SK-N-SH (cell line): ENCODE data around the gene OVOL1. TPM values are rescaled to one million over a fixed set of nuclear protein-coding genes. Genes with fewer than 3 reads are reported as not detected.

Experiments
- CTCF ChIA-PET: fragments of 300-600, 350-600 bp; formaldehyde crosslinking; extraction: SDS; loops from one replicate; lab custom pipeline; 2021; lab: Yijun Ruan, JAX
- POLR2A ChIA-PET: fragments of 350-600 bp; sonication (Branson Sonifier 250); formaldehyde crosslinking; extraction: SDS; loops from one replicate; lab custom pipeline; 2020; ENCODE audit warnings: antibody characterized with exemption, inconsistent platforms; lab: Yijun Ruan, JAX
- DNase-seq: peaks from one replicate; pipeline ENCODE4 v3.0.0; 2012
- H2AFZ ChIP-seq: fragments of 200-600 bp; sonication (generic); 2 replicates; pipeline ENCODE4 v1.8.1; 2016; ENCODE audit warnings: antibody characterized with exemption, mild to moderate bottlenecking, low read depth
- H3F3A ChIP-seq: fragments of 200-600 bp; sonication (generic); replicated peaks from 2 replicates; pipeline ENCODE3; 2016; ENCODE audit warnings: antibody characterized with exemption, mild to moderate bottlenecking; ENCODE audit not compliant: insufficient read depth
- H3K27ac ChIP-seq, 2 experiments: fragments of 200-500 bp in 1 of 2; fragments of 200-600 bp in 1 of 2; sonication (Bioruptor generic) in 1 of 2; sonication (generic), shearing (Covaris generic) in 1 of 2; 2 replicates each; pipeline versions ENCODE4 v1.5.1 to v1.6.1; 2014 to 2016; ENCODE audit warnings: low read depth in 2 of 2, inconsistent platforms in 1 of 2, low read length in 1 of 2, mild to moderate bottlenecking in 1 of 2, mixed read lengths in 1 of 2
- H3K27me3 ChIP-seq: fragments of 200-600 bp; sonication (generic), shearing (Covaris generic); 2 replicates; pipeline ENCODE4 v1.6.1; 2016; ENCODE audit warnings: mixed run types; ENCODE audit not compliant: insufficient read depth
- H3K36me3 ChIP-seq, 2 experiments: fragments of 200-500 bp in 1 of 2; fragments of 200-600 bp in 1 of 2; sonication (Bioruptor generic) in 1 of 2; sonication (generic) in 1 of 2; replicated peaks in 1 of 2; 2 replicates each; pipeline versions ENCODE3 to v1.5.1; 2014 to 2016; ENCODE audit warnings: low read length in 1 of 2, mild to moderate bottlenecking in 1 of 2; ENCODE audit not compliant: insufficient read depth in 2 of 2, control insufficient read depth in 1 of 2
- H3K4me1 ChIP-seq, 2 experiments: fragments of 200-500 bp in 1 of 2; fragments of 200-600 bp in 1 of 2; sonication (Bioruptor generic) in 1 of 2; sonication (generic), shearing (Covaris generic) in 1 of 2; 2 replicates each; pipeline versions ENCODE4 v1.5.1 to v1.6.1; 2014 to 2016; ENCODE audit warnings: low read depth in 1 of 2, low read length in 1 of 2, mixed run types in 1 of 2; ENCODE audit not compliant: insufficient read depth in 2 of 2, control insufficient read depth in 1 of 2
- H3K4me2 ChIP-seq: fragments of 200-600 bp; sonication (generic), shearing (Covaris generic); 2 replicates; pipeline ENCODE4 v1.6.1; 2017; ENCODE audit warnings: mixed run types
- H3K4me3 ChIP-seq, 2 experiments: fragments of 200-500 bp in 1 of 2; fragments of 200-600 bp in 1 of 2; sonication (Bioruptor generic) in 1 of 2; sonication (generic), shearing (Covaris generic) in 1 of 2; 2 replicates each; pipeline versions ENCODE4 v1.5.1 to v1.8.1; 2014 to 2016; ENCODE audit warnings: low read depth in 2 of 2, inconsistent platforms in 1 of 2, low read length in 1 of 2, mild to moderate bottlenecking in 1 of 2, mixed read lengths in 1 of 2, moderate library complexity in 1 of 2
- H3K79me2 ChIP-seq: fragments of 200-600 bp; sonication (generic); 2 replicates; pipeline ENCODE4 v1.8.1; 2017; ENCODE audit warnings: mild to moderate bottlenecking; ENCODE audit not compliant: insufficient read depth
- H3K9ac ChIP-seq: fragments of 200-600 bp; sonication (generic); 2 replicates; pipeline ENCODE4 v1.6.1; 2017; ENCODE audit warnings: mixed run types
- H3K9me2 ChIP-seq: fragments of 200-600 bp; sonication (generic); 2 replicates; pipeline ENCODE4 v1.6.1; 2017; ENCODE audit warnings: mixed run types
- H3K9me3 ChIP-seq: fragments of 200-600 bp; sonication (generic); 2 replicates; pipeline ENCODE4 v1.6.1; 2017; ENCODE audit warnings: mixed run types, mild to moderate bottlenecking, moderate library complexity
- H4K20me1 ChIP-seq: fragments of 200-600 bp; sonication (generic); 2 replicates; pipeline ENCODE4 v1.6.1; 2017; ENCODE audit warnings: mild to moderate bottlenecking, mixed run types; ENCODE audit not compliant: insufficient read depth
- EP300 ChIP-seq, 2 experiments: IDR thresholded peaks; 2 replicates each; pipeline versions ENCODE4 v1.4.0 to v1.6.1; 2012; ENCODE audit warnings: borderline replicate concordance in 1 of 2, low read depth in 1 of 2, low read length in 1 of 2
- FOSL2 ChIP-seq: IDR thresholded peaks from 2 replicates; pipeline ENCODE4 v1.4.0; 2012; ENCODE audit warnings: low read depth, mild to moderate bottlenecking, moderate library complexity, borderline replicate concordance
- FOXJ3 ChIP-seq: sonication (generic); formaldehyde crosslinking; IDR thresholded peaks from 2 replicates; pipeline ENCODE4 v1.5.1; 2020; ENCODE audit warnings: mild to moderate bottlenecking, missing genetic modification reagents
- FOXM1 ChIP-seq: IDR thresholded peaks from 2 replicates; pipeline ENCODE4 v1.4.0; 2012; ENCODE audit warnings: low read depth, mild to moderate bottlenecking
- GABPA ChIP-seq: IDR thresholded peaks from 2 replicates; pipeline ENCODE4 v1.4.0; 2012; ENCODE audit warnings: low read depth, mild to moderate bottlenecking
- JUND ChIP-seq: IDR thresholded peaks from 2 replicates; pipeline ENCODE4 v1.4.0; 2012
- MEF2A ChIP-seq: IDR thresholded peaks from 2 replicates; pipeline ENCODE4 v1.4.0; 2012; ENCODE audit warnings: low read depth, borderline replicate concordance
- NFIC ChIP-seq: IDR thresholded peaks from 2 replicates; pipeline ENCODE4 v1.4.0; 2012; ENCODE audit warnings: borderline replicate concordance
- POLR2AphosphoS5 ChIP-seq: IDR thresholded peaks from 2 replicates; pipeline ENCODE4 v1.6.1; 2012; ENCODE audit warnings: low read depth, low read length
- RCOR1 ChIP-seq: fragments of 150-350 bp; IDR thresholded peaks from 2 replicates; pipeline ENCODE4 v1.6.1; 2017; ENCODE audit warnings: antibody characterized with exemption, low read length
- RFX5 ChIP-seq: IDR thresholded peaks from 2 replicates; pipeline ENCODE4 v1.6.1; 2012; ENCODE audit warnings: mild to moderate bottlenecking, improper control_type of control experiment, low read length
- RXRA ChIP-seq: IDR thresholded peaks from 2 replicates; pipeline ENCODE4 v1.4.0; 2012; ENCODE audit warnings: low read depth, mild to moderate bottlenecking, borderline replicate concordance
- SIN3A ChIP-seq: IDR thresholded peaks from 2 replicates; pipeline ENCODE4 v1.6.1; 2012; ENCODE audit warnings: low read depth, mild to moderate bottlenecking, low read length, moderate library complexity, borderline replicate concordance
- SMC3 ChIP-seq: IDR thresholded peaks from 2 replicates; pipeline ENCODE4 v1.6.1; 2012; ENCODE audit warnings: low read depth, low read length, improper control_type of control experiment
- TAF1 ChIP-seq: IDR thresholded peaks from 2 replicates; pipeline ENCODE4 v1.6.1; 2012; ENCODE audit warnings: low read depth, mild to moderate bottlenecking, low read length, moderate library complexity, borderline replicate concordance
- TCF12 ChIP-seq: IDR thresholded peaks from 2 replicates; pipeline ENCODE4 v1.4.0; 2012
- WGBS: methylation state at CpG from one replicate; pipeline ENCODE4 v1.1.6; 2017; ENCODE audit warnings: low lambda C conversion rate; 5-methylcytosine and 5-hydroxymethylcytosine counted together
- polyA plus RNA-seq, 3 experiments: library from polyadenylated mRNA; depleted of rRNA; stranded (reverse); fragments of >200 nt; gene quantifications; 2 replicates each; pipeline ENCODE4 v1.2.3, GENCODE V29; 2012
- TF ChIP-seq, protein P1 (sequence below): fragments of 150-350 bp; IDR thresholded peaks from 2 replicates; pipeline ENCODE4 v1.6.1; 2016; ENCODE audit warnings: mild to moderate bottlenecking, low read depth, low read length
- TF ChIP-seq, protein P2 (sequence below): fragments of 150-350 bp; IDR thresholded peaks from 2 replicates; pipeline ENCODE4 v1.6.1; 2017; ENCODE audit warnings: antibody characterized with exemption, low read length, low read depth, borderline replicate concordance
- TF ChIP-seq, protein P3 (sequence below): IDR thresholded peaks from 2 replicates; pipeline ENCODE4 v1.4.0; 2012; ENCODE audit warnings: low read depth, borderline replicate concordance
- TF ChIP-seq, protein P4 (sequence below): IDR thresholded peaks from 2 replicates; pipeline ENCODE4 v1.4.0; 2012; ENCODE audit warnings: low read depth, borderline replicate concordance

Gene OVOL1
- polyA plus RNA-seq, 1 of the 3 experiments (the other 2 are of a cell fraction) = not detected

DNA sequence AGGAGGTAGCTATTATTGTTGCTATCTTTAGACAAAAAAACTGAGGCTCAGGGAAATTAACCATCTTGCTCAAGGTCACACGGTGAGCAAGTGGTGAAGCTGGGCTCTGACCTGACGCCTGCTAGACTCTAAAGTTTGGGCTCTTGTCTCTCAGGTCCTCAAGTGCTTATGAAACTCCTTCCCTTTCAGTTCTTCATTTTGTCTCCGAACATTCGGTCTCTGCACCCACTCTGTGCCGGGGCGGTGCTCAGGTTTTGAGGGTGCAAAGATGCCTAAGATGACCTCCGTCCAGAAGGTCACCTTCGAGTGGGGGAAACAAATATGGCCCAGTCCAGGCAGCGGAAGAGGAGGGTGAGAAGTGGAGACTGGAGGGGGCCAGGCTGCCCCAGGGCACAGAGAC, 16.0 kb downstream of the OVOL1 start:
- Histone ChIP-seq H3K9ac (no peak overlapping the region), H3K27ac (no peak overlapping the region), H3K4me3 (no peak overlapping the region), H3K9me2 (no peaks in the 10 kb centered on the region), H4K20me1 (no peaks in the 10 kb centered on the region), H3F3A (no peaks in the 10 kb centered on the region), H3K4me1 (no peaks in the 10 kb centered on the region), H3K4me2 (no peak overlapping the region), H3K36me3 (no peaks in the 10 kb centered on the region), H3K79me2 (no peaks in the 10 kb centered on the region), H3K27me3 (peaks cover 39% of the 10 kb centered on the region; the same call in 1 of the 2 replicates), H2AFZ (no peak overlapping the region), H3K9me3 (no peaks in the 10 kb centered on the region)
- TF ChIP-seq, protein P1, sequence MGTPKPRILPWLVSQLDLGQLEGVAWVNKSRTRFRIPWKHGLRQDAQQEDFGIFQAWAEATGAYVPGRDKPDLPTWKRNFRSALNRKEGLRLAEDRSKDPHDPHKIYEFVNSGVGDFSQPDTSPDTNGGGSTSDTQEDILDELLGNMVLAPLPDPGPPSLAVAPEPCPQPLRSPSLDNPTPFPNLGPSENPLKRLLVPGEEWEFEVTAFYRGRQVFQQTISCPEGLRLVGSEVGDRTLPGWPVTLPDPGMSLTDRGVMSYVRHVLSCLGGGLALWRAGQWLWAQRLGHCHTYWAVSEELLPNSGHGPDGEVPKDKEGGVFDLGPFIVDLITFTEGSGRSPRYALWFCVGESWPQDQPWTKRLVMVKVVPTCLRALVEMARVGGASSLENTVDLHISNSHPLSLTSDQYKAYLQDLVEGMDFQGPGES = no peak
- CTCF ChIA-PET = interaction anchor here (0.6 to 19.1 kb wide), 8 partner anchors 12 to 91 kb away, joined by 3 to 152 read pairs (median 7); partner anchors contain the start of genes AP5B1 and KAT5
- 50% methylated on average over 9 of the region's 9 CpGs for WGBS
- POLR2A ChIA-PET = no interaction called here
- no peak for DNase-seq

DNA sequence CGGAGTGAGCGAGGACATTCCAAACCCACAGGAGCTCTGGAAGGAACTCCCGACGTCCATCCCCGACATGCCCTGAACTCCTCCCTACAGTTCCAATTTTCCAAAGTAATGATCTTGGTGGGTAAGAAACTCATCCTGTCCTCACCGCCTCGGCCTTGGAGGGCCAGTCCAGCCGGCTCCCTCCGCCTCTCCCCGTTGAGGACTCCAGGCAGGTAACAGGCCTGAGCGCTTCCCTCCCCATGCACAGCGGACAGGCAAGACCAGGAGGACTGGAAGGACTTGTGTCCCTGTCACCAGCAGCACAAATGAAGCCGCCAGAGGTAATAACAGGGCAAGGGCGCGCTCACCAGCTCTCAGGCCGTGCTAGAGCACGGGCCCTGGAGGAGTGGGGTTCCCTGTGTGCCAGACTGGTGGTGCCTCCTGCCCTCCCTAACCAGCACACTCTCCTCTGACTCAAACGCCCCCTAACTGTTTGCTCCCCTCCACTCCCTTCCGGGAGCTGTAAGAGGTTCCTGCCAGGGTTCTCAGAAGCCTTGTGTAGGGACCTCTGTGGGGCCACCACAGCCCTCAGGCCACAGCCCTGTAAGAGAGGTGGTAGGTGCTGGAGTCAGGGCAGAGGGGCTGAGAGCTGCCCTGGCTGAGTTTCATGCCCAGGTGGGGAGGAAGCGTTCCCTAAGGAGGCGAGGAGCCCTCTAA, 17.1 kb downstream of the OVOL1 start:
- no peaks in the 10 kb centered on the region for H3K79me2 ChIP-seq
- H3K9ac ChIP-seq = no peak overlapping the region

More for the DNA sequence above, 17.1 kb downstream of the OVOL1 start:
- H3K4me3 ChIP-seq = no peak overlapping the region
- no peak overlapping the region for H2AFZ ChIP-seq
- H3K36me3 ChIP-seq = no peaks in the 10 kb centered on the region
- H3K27ac ChIP-seq = no peak overlapping the region
- no peaks in the 10 kb centered on the region for H3F3A ChIP-seq
- TF ChIP-seq, protein P2, sequence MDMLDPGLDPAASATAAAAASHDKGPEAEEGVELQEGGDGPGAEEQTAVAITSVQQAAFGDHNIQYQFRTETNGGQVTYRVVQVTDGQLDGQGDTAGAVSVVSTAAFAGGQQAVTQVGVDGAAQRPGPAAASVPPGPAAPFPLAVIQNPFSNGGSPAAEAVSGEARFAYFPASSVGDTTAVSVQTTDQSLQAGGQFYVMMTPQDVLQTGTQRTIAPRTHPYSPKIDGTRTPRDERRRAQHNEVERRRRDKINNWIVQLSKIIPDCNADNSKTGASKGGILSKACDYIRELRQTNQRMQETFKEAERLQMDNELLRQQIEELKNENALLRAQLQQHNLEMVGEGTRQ = no peak
- no peak for TF ChIP-seq EP300 (IDR thresholded peaks at IDR 0.05; ENCODE audit: borderline replicate concordance in 1 of 2, low read depth in 1 of 2, low read length in 1 of 2)
- TF ChIP-seq, protein P3, sequence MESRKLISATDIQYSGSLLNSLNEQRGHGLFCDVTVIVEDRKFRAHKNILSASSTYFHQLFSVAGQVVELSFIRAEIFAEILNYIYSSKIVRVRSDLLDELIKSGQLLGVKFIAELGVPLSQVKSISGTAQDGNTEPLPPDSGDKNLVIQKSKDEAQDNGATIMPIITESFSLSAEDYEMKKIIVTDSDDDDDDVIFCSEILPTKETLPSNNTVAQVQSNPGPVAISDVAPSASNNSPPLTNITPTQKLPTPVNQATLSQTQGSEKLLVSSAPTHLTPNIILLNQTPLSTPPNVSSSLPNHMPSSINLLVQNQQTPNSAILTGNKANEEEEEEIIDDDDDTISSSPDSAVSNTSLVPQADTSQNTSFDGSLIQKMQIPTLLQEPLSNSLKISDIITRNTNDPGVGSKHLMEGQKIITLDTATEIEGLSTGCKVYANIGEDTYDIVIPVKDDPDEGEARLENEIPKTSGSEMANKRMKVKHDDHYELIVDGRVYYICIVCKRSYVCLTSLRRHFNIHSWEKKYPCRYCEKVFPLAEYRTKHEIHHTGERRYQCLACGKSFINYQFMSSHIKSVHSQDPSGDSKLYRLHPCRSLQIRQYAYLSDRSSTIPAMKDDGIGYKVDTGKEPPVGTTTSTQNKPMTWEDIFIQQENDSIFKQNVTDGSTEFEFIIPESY = no peak
- no peak for TF ChIP-seq TAF1
- no peak for TF ChIP-seq FOSL2
- no peak for TF ChIP-seq FOXM1
- TF ChIP-seq RXRA = no peak
- TF ChIP-seq SMC3 = no peak
- no peak for TF ChIP-seq POLR2AphosphoS5
- TF ChIP-seq MEF2A = no peak
- TF ChIP-seq SIN3A = no peak
- TF ChIP-seq TCF12 = no peak
- no peak for TF ChIP-seq GABPA
- TF ChIP-seq RFX5 = no peak
- TF ChIP-seq, protein P4, sequence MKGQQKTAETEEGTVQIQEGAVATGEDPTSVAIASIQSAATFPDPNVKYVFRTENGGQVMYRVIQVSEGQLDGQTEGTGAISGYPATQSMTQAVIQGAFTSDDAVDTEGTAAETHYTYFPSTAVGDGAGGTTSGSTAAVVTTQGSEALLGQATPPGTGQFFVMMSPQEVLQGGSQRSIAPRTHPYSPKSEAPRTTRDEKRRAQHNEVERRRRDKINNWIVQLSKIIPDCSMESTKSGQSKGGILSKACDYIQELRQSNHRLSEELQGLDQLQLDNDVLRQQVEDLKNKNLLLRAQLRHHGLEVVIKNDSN = no peak
- no peak for TF ChIP-seq FOXJ3 (CRISPR knock-in tag)
- TF ChIP-seq NFIC = no peak
- TF ChIP-seq JUND = no peak
- TF ChIP-seq RCOR1 = no peak
- H3K9me3 ChIP-seq = no peaks in the 10 kb centered on the region
- H4K20me1 ChIP-seq = no peaks in the 10 kb centered on the region
- no peaks in the 10 kb centered on the region for H3K9me2 ChIP-seq
- 34% methylated on average over 20 of the region's 21 CpGs for WGBS
- H3K27me3 ChIP-seq = peaks cover 49% of the 10 kb centered on the region; the same call in 1 of the 2 replicates
- POLR2A ChIA-PET = no interaction called here
- H3K4me1 ChIP-seq = no peaks in the 10 kb centered on the region
- CTCF ChIA-PET = interaction anchor here (1.2 to 19.1 kb wide), 5 partner anchors 14 to 81 kb away, joined by 3 to 152 read pairs (median 8); partner anchors contain the start of gene AP5B1
- no peak overlapping the region for H3K4me2 ChIP-seq
- DNase-seq = no peak
